ENCODE results near the gene CST3.

CST3 gene

DNA sequence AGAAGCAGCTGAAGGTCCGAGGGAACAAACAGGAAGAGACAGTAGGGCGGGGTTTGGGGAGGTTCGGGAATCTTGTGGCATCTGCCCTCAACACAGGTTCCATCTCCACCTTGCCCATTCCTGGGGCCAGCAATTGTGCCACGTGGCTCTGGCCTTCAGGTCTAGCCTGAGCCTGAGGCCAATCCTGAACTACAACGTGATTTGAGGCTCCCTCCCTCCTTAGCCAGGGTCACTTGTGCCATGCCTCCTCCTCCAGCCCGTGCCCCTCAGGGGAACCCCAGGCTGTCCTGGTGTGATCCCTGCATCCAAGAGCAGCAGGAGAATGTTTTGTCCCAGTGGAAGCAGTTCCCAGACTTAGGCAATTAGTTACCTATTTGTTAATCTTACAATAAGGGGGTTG lies 35.1 kb downstream of the CST3 start:
- no peak for ATAC-seq (ENCODE audit: low read depth)
- H3K4me1 Mint-ChIP-seq = no peaks in the 10 kb centered on the region
- H3K9me3 Mint-ChIP-seq = no peaks in the 10 kb centered on the region
- no peak overlapping the region for H3K4me3 Mint-ChIP-seq
- no peak overlapping the region for H3K27ac Mint-ChIP-seq
- no peaks in the 10 kb centered on the region for H3K36me3 Mint-ChIP-seq
- peaks cover 4% of the 10 kb centered on the region for H3K27me3 Mint-ChIP-seq
- DNase-seq (ENCODE audit: low spot score in 2 of 2) = no peak

DNA sequence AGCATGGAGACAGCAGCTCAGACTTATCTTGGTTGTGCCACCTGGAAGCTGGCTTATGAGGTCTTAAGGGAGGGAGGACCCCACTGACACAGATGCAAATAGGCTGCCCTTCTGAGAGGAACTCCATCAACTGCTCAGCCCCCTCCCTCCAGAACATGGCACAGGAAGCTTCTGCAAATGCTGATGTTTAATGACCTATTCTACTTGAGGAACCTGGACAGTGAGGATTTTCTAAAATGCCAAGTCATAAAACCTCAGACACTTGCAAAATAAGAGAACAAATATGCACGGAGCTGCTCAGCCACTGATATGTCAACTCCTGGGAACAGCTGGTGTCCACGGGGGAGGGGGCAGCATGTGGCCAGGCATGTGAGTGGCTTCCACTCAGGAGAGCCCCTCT lies 35.5 kb downstream of the CST3 start:
- H3K4me3 Mint-ChIP-seq = no peak overlapping the region
- DNase-seq (ENCODE audit: low spot score in 2 of 2) = no peak
- no peaks in the 10 kb centered on the region for H3K4me1 Mint-ChIP-seq

DNA sequence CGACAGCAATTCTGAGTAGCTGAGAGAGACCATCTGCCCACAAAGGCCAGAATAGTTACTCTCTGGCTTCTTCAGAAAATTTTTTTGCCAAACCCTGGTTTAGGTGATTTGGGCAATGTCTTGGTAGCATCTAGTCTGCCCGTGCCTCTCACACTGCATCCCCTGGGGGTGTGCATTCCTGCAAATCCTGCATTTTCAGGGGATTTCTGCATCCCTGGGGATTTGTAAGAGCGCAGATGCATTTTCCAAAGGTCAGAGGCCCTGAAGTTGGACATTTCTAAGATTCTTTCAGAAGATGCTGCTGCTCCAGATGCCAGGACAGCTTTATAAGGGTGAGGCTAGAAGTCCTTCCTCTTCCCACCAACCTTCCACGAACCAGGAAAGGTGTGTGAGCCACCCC lies 36.0 kb downstream of the CST3 start:
- H3K27ac Mint-ChIP-seq = no peak overlapping the region
- H3K36me3 Mint-ChIP-seq = no peaks in the 10 kb centered on the region
- DNase-seq (ENCODE audit: low spot score in 2 of 2) = no peak
- H3K9me3 Mint-ChIP-seq = no peaks in the 10 kb centered on the region
- H3K27me3 Mint-ChIP-seq = peaks cover 4% of the 10 kb centered on the region
- H3K4me1 Mint-ChIP-seq = no peaks in the 10 kb centered on the region
- H3K4me3 Mint-ChIP-seq = no peak overlapping the region
- ATAC-seq (ENCODE audit: low read depth) = no peak

More for the DNA sequence above, 35.5 kb downstream of the CST3 start:
- Mint-ChIP-seq H3K36me3 (no peaks in the 10 kb centered on the region), H3K27me3 (peaks cover 4% of the 10 kb centered on the region), H3K27ac (no peak overlapping the region), H3K9me3 (no peaks in the 10 kb centered on the region)
- ATAC-seq (ENCODE audit: low read depth) = no peak

DNA sequence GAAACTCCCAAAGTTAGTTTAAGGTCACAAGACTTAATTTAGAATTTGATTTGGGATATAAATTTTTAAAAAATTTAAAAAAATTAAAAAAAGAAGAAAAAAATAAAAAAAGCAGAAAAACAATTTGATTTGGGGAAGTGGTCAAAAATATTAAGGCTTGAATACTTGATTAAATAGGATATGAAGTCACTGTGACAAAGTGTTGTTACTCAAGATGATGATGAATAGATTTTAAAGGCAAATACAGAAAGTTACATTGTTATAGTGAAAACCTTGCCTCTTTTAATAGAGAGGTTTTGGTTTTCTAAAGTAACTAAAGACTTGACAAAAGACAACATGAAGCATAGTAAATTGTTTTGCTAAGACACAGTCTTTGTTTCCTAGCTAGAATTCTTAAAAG lies 39.3 kb downstream of the CST3 start:
- Mint-ChIP-seq H3K27me3 (no peaks in the 10 kb centered on the region), H3K4me3 (no peak overlapping the region), H3K9me3 (no peaks in the 10 kb centered on the region), H3K36me3 (no peaks in the 10 kb centered on the region), H3K27ac (no peak overlapping the region), H3K4me1 (no peaks in the 10 kb centered on the region)
- ATAC-seq (ENCODE audit: low read depth) (no peak), DNase-seq (ENCODE audit: low spot score in 2 of 2) (no peak)

DNA sequence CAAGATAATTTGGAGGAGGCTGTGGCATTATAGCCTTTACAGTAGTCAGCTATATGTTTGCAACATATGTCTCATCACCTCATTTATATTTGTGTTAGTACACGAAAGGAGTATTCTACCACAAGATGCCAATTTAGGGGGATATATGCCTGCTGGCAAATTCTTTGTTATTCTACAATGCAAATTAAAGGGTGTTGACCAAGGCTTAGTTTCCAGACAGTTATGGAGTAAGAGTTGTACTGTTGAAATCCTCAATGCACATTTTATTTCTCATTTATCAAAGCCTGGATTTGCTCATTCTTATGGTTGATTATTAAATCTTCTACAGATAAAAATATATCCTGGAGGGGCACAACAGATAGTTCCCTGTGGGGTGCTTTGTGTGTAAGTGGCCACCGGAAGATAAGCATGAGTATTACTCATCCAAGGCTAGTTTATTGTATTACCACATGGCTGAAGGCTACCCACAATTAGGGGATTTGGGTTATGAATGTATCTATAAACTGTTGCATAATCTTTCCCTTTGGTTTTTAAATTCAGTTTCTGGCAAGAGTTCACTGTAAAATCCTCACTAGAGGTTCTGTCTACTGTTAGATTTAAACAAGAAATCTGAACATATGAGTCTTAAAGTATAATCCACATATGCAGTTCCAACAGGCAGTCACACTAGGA lies 41.0 kb downstream of the CST3 start:
- no peak overlapping the region for H3K27ac Mint-ChIP-seq
- H3K4me1 Mint-ChIP-seq = no peaks in the 10 kb centered on the region
- no peak overlapping the region for H3K4me3 Mint-ChIP-seq
- no peaks in the 10 kb centered on the region for H3K27me3 Mint-ChIP-seq
- no peaks in the 10 kb centered on the region for H3K9me3 Mint-ChIP-seq
- DNase-seq (ENCODE audit: low spot score in 2 of 2) = no peak
- no peak for ATAC-seq (ENCODE audit: low read depth)
- no peaks in the 10 kb centered on the region for H3K36me3 Mint-ChIP-seq

DNA sequence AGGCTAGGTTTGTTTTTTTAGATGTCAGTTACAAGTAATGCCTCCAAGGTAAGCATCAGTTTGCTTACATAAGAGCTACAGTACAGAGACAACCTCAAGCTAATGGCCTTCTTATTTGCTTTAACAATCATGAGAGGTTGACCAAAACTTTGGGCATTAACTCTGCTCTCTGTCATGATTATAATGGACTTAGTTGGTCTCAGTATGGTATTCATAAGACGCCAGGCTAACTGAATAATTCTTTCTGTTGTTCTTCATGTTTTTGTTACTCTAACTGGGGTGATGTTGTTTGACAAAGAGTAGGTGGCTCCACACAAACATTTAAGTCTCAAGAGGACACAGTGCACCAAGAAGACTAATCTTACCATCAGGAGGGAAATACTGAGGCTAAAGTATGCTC lies 41.8 kb downstream of the CST3 start:
- Mint-ChIP-seq H3K36me3 (no peaks in the 10 kb centered on the region), H3K4me3 (no peak overlapping the region), H3K4me1 (no peaks in the 10 kb centered on the region), H3K9me3 (no peaks in the 10 kb centered on the region), H3K27ac (no peak overlapping the region), H3K27me3 (no peaks in the 10 kb centered on the region)
- ATAC-seq (ENCODE audit: low read depth) = no peak
- no peak for DNase-seq (ENCODE audit: low spot score in 2 of 2)

DNA sequence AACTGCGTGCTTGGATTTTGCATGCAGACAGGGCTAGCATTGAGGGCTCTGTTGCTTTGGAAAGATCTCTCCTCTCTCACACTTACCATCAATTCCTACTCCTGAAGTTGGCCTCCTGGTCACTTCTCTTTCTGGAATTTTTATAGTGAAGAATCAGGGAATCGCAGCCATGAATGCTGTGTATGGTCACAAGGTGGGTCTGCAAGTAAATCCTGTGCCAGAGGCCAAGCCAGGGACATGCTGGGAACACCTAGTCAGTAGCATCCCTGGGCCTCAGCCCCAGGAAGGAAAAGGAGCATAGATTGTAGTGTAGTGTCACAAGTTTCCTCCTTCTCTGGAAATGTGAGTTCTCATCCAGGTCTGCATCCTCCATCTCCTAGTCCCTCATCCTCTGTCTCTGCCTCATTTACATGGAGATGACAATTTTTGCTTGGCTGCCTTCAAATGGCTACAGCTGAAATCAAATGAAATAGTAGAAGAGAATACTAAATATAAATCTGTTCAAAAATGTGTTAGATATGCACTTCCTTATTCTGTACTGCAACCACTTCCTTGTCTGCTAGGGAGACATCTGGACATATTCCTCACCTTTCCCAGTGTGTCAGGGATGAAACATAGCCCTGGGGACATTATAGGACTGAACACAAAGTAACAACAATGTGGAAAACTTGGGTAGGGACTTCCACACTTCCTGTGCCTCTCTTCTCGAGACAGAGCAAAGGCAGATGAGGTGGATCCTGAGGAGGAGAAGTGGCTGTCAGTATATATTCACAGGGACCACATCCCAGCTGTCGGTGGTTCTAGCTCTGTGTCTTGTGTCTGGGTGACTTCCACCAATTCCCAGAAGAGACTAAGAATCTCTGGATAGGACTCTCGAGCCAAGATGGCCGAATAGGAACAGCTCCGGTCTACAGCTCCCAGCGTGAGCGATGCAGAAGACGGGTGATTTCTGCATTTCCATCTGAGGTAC lies 49.0 kb downstream of the CST3 start:
- DNase-seq (ENCODE audit: low spot score in 2 of 2) (no peak), ATAC-seq (ENCODE audit: low read depth) (no peak)
- no peak overlapping the region for H3K27ac Mint-ChIP-seq
- H3K4me3 Mint-ChIP-seq = no peak overlapping the region
- H3K36me3 Mint-ChIP-seq = no peaks in the 10 kb centered on the region
- peaks cover 4% of the 10 kb centered on the region for H3K27me3 Mint-ChIP-seq
- H3K4me1 Mint-ChIP-seq = no peaks in the 10 kb centered on the region
- H3K9me3 Mint-ChIP-seq = no peaks in the 10 kb centered on the region

DNA sequence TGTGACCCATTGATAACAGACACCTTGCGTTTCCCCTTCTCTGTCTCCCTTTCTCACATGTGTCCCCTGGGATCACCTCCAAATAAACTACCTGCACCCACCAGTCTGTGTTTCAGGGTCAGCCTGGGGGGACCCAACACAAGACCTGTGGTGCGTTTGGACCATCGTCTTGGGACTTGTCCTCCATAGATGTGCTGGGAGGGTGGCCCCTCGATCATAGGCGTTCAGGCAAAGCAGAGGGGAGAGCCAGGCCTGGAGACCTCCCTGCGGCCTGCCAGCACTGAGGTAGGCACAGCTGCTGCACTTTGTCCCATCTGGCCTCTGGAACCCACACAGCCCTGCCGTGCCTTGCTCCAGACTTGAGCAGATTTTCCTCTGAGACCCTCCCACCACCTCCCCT lies 50.1 kb downstream of the CST3 start:
- H3K4me1 Mint-ChIP-seq = no peaks in the 10 kb centered on the region
- DNase-seq (ENCODE audit: low spot score in 2 of 2) (no peak), ATAC-seq (ENCODE audit: low read depth) (no peak)
- no peak overlapping the region for H3K4me3 Mint-ChIP-seq
- no peaks in the 10 kb centered on the region for H3K9me3 Mint-ChIP-seq
- peaks cover 7% of the 10 kb centered on the region for H3K27me3 Mint-ChIP-seq
- no peak overlapping the region for H3K27ac Mint-ChIP-seq
- no peaks in the 10 kb centered on the region for H3K36me3 Mint-ChIP-seq

DNA sequence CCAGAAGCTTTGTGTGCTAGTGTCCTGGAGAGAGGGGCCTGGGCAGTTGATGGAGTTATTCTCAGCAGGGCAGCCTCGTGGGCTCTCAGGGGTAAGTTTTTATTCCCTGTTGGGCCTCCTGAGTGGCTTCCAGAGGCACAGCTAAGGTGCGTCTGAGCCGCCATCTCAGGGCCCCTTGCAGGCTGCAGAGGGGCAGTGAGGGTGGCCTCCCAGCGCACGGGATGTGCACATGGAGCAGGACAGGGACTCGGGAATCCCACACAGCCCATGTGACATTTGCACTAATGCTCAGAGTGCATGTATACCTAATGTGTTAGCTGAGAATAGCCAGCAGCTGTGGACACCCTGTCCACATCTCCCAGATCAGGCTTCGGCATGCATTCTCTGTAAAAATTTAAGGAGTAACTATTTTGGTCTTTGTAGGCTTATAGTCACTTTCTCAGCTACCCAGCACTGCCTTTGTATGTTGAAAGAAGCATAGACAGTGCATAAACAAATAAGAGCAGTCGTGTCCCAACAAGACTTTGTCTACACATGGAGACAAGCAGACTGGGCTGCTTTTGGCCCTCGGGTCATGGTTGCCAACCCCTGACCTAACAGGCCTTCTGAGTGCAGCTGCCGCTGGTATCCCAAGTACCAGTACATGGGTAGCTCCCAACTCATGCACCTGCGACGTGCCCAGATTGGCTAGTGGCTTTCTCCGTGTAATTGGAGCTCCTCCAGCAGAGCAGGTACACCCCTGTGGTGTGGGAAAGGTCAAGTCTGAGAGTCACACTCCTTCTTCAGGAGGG lies 50.8 kb downstream of the CST3 start:
- Mint-ChIP-seq H3K36me3 (no peaks in the 10 kb centered on the region), H3K4me1 (no peaks in the 10 kb centered on the region), H3K27ac (no peak overlapping the region), H3K27me3 (peaks cover 9% of the 10 kb centered on the region), H3K9me3 (no peaks in the 10 kb centered on the region), H3K4me3 (no peak overlapping the region)
- DNase-seq (ENCODE audit: low spot score in 2 of 2) (no peak), ATAC-seq (ENCODE audit: low read depth) (no peak)

DNA sequence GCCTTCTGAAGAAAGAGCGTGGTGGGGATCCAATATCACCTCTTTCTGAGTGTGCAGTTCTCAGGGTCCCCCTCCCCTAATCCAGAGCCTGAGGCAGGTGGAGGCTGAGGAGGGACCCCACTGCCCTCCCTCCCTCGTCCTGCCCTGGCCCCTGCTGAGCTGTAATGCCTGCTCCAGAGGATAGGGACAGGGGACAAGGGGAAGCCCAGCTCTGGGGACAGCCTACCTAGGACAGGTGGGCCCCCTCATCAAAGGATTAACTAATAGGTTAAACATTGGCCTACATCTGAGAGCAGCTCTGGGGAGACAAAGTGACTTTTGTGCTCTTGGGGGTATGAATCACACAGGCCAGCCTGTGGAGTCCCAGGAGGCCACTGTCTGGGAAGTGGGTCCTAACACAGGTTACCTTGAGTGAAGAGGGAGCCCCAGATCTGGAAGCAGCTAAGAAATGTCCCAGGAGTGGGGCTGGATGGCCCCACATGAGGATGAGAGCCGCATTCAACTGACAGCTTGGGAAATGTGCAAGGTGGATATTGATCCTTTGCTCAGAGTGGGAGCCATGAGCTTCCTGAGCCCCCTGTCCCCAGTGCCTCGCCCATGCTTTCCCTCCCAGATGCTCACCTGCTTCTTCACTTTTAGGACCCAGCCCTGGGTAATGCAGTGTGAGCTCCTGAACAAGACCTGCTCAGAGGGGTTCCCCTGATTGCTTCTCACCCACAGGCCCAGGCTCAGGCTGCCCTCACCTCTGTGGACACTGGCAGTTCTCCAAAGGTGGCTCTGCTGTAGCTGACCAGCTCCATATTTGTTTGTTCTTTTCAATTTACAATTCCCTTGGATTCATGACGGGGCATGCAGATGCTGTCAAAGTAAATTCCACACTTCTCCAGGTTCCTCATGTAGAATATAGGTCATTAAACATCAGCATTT lies 51.7 kb downstream of the CST3 start:
- Mint-ChIP-seq H3K36me3 (no peaks in the 10 kb centered on the region), H3K27me3 (peaks cover 12% of the 10 kb centered on the region), H3K9me3 (peaks cover 1% of the 10 kb centered on the region), H3K4me3 (no peak overlapping the region), H3K4me1 (no peaks in the 10 kb centered on the region), H3K27ac (no peak overlapping the region)
- ATAC-seq (ENCODE audit: low read depth) (no peak), DNase-seq (ENCODE audit: low spot score in 2 of 2) (no peak)

DNA sequence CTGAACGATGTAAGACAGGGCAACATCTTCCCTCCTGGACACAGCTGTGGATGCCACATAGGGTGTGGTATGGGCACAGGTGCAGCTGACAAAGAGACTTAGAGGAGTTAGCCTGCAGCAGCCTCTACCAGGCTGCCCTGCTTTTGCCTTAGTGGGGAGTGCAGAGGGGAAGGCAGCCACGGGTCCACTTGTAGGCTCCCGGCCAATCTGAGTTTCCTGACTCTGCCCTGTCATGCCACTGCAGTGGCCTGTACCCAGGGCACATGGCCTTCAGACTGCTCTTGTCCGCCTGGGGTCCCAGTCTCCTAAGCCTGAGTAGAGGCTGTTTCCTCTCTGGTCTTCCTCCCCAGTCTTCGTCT lies 52.3 kb downstream of the CST3 start:
- DNase-seq (ENCODE audit: low spot score in 2 of 2) = no peak
- Mint-ChIP-seq H3K9me3 (peaks cover 4% of the 10 kb centered on the region), H3K4me1 (no peaks in the 10 kb centered on the region), H3K4me3 (no peak overlapping the region), H3K27me3 (peaks cover 12% of the 10 kb centered on the region), H3K36me3 (no peaks in the 10 kb centered on the region), H3K27ac (no peak overlapping the region)
- no peak for ATAC-seq (ENCODE audit: low read depth)

DNA sequence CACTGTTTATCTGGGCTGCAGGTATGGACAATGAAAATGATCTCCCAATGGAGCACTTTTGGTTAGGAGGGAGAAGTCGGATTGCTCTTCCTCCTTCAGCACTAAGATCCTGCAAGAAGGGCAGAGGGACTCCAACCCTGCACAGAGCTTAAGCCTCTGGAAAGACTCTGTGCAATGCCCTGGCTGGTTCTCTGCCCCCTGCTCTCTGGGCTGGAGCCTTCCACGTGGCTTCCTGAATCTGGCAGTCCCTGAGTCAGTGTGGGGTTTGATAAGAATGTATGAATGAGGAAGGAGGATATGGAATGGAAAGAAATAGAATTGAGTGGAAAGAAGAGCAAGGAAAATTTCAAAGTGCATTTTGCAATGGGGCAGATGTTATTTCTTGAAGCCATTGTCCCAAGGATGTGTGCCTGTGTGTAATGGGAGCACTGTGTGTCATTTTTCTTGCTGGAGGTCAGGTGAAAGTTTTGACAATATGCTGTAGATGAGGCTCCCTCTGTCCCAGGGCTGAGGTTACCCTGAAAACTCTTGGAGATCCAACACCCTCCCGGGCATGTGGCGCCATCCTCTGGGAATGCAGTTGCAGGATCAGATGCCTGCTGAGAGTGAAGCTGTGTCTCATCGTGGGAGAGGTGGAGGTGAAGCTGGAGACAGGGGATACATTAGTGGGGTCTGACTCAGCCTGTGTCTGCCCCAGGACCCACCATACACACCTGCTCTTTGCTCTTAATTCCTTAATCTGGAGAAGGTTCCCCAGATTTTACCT lies 53.1 kb downstream of the CST3 start:
- H3K9me3 Mint-ChIP-seq = peaks cover 5% of the 10 kb centered on the region
- H3K4me1 Mint-ChIP-seq = no peaks in the 10 kb centered on the region
- peaks cover 12% of the 10 kb centered on the region for H3K27me3 Mint-ChIP-seq
- DNase-seq (ENCODE audit: low spot score in 2 of 2) = no peak
- ATAC-seq (ENCODE audit: low read depth) = no peak
- no peaks in the 10 kb centered on the region for H3K36me3 Mint-ChIP-seq
- no peak overlapping the region for H3K4me3 Mint-ChIP-seq
- H3K27ac Mint-ChIP-seq = no peak overlapping the region
